ENCODE results near the gene VPS35. TPM values are rescaled to one million over a fixed set of nuclear protein-coding genes. Genes with fewer than 3 reads are reported as not detected.
A peak's percentile ranks its signal among the peaks of the same experiment; 100 is the strongest.

The VPS35 gene
- total RNA-seq, 1 experiment from 2014 or later: 72.1 TPM

- peak within 1 kb of the TSS; percentile 94 for H3K4me3 Mint-ChIP-seq
- POLR2A ChIA-PET: interaction anchor here (0.6 to 2.1 kb wide), 3 partner anchors 8 to 38 kb away, joined by 3 to 8 read pairs (median 3); no protein-coding TSS in a partner anchor
- DNase-seq (ENCODE audit: low spot score) (peak; percentile 87), ATAC-seq (peak; percentile 83)
- H3K27me3 Mint-ChIP-seq (ENCODE audit: low read depth): no peaks in the 10 kb centered on the region
- H3K27ac Mint-ChIP-seq: peak within 1 kb of the TSS; percentile 80
- CTCF ChIA-PET: interaction anchor here (1.2 to 2.5 kb wide), 2 partner anchors 11 to 180 kb away, joined by 3 to 7 read pairs; no protein-coding TSS in a partner anchor
- no peaks in the 10 kb centered on the region for H3K9me3 Mint-ChIP-seq
- peaks cover 26% of the 10 kb centered on the region for H3K36me3 Mint-ChIP-seq
- peaks cover 20% of the 10 kb centered on the region for H3K4me1 Mint-ChIP-seq
- TF ChIP-seq TEAD4 (CRISPR knock-in tag; IDR thresholded peaks at IDR 0.05) (no peak), MAX (CRISPR knock-in tag; IDR thresholded peaks at IDR 0.05) (peak; percentile 42; the same call in 1 of the 2 replicates), ATF6 (CRISPR knock-in tag; IDR thresholded peaks at IDR 0.05) (no peak), GABPB1 (CRISPR knock-in tag; IDR thresholded peaks at IDR 0.05) (peak; percentile 70), ZNF219 (CRISPR knock-in tag; IDR thresholded peaks at IDR 0.05; ENCODE audit: borderline replicate concordance) (no peak), ZNF232 (CRISPR knock-in tag; IDR thresholded peaks at IDR 0.05) (no peak), E2F5 (CRISPR knock-in tag; IDR thresholded peaks at IDR 0.05) (peak; percentile 81; the same call in 1 of the 2 replicates), MYBL2 (CRISPR knock-in tag; IDR thresholded peaks at IDR 0.05) (peak; percentile 96; the same call in 1 of the 2 replicates), ZNF425 (CRISPR knock-in tag; conservative IDR thresholded peaks at IDR 0.05) (no peak), NFYB (CRISPR knock-in tag; conservative IDR thresholded peaks at IDR 0.05; ENCODE audit: low read depth) (peak; percentile 75), ATF3 (CRISPR knock-in tag; conservative IDR thresholded peaks at IDR 0.05) (no peak), USF1 (CRISPR knock-in tag; IDR thresholded peaks at IDR 0.05) (no peak), KAT7 (CRISPR knock-in tag; IDR thresholded peaks at IDR 0.05; ENCODE audit: borderline replicate concordance) (0 out of 2 replicates have a peak, but pooled peaks have one; percentile 46), JAZF1 (CRISPR knock-in tag; IDR thresholded peaks at IDR 0.05) (no peak), NFATC4 (CRISPR knock-in tag; IDR thresholded peaks at IDR 0.05) (no peak), USF2 (CRISPR knock-in tag; IDR thresholded peaks at IDR 0.05) (no peak), CREB1 (CRISPR knock-in tag; IDR thresholded peaks at IDR 0.05) (no peak), E2F4 (CRISPR knock-in tag; IDR thresholded peaks at IDR 0.05; ENCODE audit: borderline replicate concordance, low read depth) (peak; percentile 96), FOXP1 (CRISPR knock-in tag; IDR thresholded peaks at IDR 0.05; ENCODE audit: borderline replicate concordance) (peak; percentile 82; the same call in 1 of the 2 replicates), NR1H2 (CRISPR knock-in tag; IDR thresholded peaks at IDR 0.05) (no peak), ZNF281 (CRISPR knock-in tag; IDR thresholded peaks at IDR 0.05) (no peak), ZSCAN18 (CRISPR knock-in tag; IDR thresholded peaks at IDR 0.05) (no peak), TEAD1 (CRISPR knock-in tag; IDR thresholded peaks at IDR 0.05) (peak; percentile 52; the same call in 1 of the 2 replicates)
These were observed 67.7 kb downstream of the VPS35 start, which contains the start of gene SHCBP1 for GRCh38 chr16:46621006-46621933. Gene SHCBP1 (minus strand): TSS chr16:46621379. CDS start chr16:46621359, 20 bp downstream.

All from WTC11 (cell line).